Amygdala (tissue), 56 donors: ENCODE results near the gene FCN1.

Experiments
- DNase-seq, 56 donors: peaks; one replicate each; lab custom pipeline; 2025; lab: John Stamatoyannopoulos, UW

Gene FCN1

DNA sequence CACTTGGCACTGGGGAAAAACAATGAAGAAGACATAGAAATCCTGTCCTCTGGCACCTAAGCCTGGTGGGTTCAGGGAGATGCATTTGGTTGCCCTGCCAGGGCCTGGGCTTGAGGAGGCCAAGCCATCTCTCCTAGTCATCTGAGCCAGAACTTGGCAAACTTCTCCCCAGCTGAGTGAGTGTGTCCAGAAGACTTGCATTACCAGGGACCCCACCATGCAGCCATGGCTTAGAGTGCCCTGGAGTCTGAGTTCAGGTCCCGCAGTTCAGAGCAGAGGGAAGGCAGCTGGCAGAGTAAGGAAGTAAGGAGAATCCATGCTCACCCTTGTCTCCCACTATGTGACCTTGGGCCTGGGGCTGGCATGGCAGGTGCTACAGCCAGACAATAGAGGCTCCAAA is 37.4 kb upstream of the FCN1 start:
- DNase-seq, result no peak

- DNase-seq, result no peak
Observed at GRCh38 chr9:134951994-134952393, 34.3 kb upstream of the FCN1 start.

GRCh38 chr9:134951461-134951860 is 33.7 kb upstream of the FCN1 start:
- DNase-seq, result no peak

- DNase-seq, result no peak
Observed at GRCh38 chr9:134950386-134951210, 32.9 kb upstream of the FCN1 start.

DNA sequence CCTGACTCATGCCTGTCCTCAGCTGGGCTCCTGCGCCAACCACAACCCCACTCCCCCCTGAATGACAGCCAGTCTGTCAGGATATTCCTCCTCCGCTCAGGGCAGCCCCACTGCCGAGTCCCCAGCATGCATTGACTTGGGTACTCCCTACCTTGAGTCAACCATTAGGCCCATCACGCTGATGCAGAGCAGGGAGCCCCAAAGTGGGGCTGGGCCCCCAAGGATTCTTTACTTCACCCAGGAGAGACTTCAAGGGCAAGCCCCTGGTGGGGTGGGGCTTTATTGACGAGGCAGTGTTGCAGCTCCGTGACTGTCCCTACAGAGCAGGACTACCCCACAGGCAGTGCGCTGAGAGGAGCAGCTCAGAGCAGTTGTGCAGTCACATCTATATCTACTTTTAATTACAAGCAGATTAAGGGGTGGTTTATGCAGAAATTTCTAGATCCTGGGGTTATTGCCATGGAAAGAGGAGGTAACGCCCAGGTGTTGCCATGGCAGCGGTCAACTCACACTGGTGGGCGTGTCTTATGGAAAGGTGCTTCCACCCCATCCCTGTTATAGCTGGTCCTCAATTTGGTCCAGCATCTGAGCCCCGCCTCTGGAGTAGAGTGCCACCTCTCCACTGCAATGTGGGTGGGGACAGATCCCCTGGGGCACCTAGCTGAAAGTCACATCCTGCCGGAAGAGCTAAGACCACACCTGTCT is 32.1 kb upstream of the FCN1 start:
- DNase-seq, result no peak

DNA sequence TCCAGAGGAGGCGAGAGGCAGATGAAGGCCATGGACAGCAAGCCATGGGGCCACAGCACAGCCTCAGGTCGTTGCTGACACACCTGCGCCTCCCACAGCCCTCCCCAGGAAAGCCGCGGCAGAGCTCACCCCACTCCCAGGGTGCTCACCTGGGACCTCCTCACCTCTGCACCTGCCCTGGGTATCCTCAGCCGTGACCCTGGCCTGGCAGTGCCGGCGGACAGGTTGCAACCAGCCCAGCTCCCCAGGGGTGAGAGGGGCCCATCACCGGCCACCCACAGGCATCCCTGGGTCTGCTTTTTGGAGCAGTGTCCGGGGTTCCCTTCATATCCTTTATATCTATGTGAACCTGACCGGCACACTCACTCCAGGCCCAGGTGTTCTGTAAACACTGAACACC is 30.4 kb upstream of the FCN1 start:
- DNase-seq, result no peak

- DNase-seq, result peak in 14 of 56 donors; percentile 14 to 52 (median 20)
Observed at GRCh38 chr9:134947265-134947955, 29.7 kb upstream of the FCN1 start.

DNA sequence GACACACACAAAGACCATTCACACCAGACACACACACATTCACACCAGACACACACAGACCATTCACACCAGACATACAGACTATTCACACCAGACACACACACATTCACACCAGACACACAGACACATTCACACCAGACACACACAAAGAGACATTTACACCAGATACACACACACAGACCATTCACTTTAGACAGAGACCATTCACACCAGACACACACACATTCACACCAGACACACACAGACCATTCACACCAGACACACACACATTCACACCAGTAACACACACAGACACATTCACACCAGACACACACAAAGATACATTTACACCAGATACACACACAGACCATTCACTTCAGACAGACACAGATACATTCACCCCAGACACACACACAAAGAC is 29.0 kb upstream of the FCN1 start:
- DNase-seq, result no peak

DNA sequence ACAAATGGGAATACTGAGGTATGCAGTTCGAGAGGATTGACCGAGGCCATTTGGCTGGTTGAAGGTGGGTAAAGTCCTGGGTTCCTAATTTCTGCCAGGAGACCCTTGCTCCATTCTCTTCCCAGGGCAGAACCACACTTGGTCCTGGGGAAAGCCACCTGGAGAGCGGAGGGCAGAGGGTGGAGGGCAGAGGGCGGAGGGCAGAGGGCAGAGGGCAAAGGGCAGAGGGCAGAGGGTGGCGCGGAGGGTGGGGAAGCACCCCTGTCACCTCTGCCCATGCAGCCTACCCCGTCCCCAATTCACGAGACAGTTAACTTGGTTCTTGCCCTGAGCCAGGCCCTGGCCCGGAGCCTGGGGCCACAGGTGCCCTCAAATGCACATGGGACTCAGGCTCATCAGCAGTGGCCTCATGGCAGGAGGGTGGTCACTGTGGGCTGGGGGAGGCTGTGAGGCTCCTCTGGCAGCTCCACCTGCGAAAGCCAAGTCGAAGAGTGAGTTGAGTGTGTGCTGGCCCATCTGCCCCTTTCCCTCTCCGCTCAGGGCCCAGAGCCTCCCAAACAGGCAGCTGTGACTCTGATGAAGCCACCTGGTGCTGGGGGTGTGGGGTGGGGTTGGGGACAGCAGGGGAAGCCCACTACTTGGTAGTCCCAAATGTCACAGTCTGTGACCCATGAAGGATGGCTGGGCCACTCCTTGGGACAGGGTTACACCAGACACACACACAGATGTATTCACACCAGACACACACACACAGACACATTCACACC is 28.0 kb upstream of the FCN1 start:
- no peak for DNase-seq

- no peak for DNase-seq
Observed at GRCh38 chr9:134944916-134945315, 27.2 kb upstream of the FCN1 start.

- DNase-seq, result no peak
Observed at GRCh38 chr9:134944351-134944802, 26.7 kb upstream of the FCN1 start.

DNA sequence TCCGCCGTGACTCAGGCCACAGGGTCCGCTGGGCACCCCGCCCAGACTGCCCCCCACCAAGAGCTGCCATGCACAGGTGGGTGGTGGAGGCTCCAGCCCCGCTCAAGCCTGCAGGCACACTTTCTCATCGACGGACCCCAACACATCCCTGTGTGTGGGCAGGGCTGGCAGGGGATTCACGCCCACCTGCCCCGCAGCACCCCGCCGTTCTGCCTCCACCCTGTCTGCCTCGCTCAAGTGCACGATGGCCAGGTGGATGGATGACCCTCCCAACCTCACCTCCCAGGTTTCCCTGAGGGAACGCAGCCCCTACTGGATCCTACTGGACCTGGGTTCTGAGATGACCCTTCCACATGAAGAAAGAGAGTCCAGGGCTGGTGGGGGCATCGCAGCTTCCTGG is 26.1 kb upstream of the FCN1 start:
- no peak for DNase-seq

DNA sequence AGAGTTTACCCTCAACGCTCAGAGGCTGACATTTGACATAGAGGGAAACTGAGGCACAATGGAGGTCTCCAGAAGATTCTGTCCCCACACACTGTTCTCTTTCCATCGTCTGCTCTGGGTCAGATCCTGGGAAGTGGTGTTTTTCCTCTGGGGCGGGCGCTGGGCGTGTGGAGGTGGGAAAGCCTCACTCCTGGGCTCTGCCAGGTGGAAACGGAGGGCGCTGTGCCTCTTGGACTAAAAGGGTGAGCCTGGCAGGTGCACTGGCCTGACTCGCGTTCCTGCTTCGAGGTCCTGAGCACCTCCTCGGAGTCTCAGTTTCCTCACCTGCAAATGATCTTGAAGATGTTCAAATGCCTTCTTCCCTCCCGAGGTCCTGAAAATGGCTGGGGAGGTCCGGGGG is 25.7 kb upstream of the FCN1 start:
- DNase-seq, result no peak

DNA sequence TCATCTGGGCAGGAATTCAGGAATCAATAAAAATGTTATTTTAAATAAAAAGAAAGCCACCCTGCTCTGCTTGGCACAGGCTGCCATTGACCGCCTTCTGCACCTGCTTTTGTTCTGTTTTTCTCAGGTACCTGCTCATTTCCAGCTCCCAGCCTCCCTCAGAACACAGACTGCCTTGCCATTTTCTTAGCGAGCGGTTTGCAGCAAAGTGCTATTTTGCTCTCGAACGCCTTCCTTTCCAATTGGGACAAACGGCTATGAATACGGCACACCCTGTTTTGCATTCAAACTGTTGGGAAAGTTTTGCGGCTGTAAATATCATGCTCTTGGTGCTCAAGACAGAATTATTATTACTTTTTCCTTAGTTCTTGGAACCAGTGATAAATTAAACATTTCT is 25.1 kb upstream of the FCN1 start:
- DNase-seq, result peak in 1 of 56 donors; percentile 20

DNA sequence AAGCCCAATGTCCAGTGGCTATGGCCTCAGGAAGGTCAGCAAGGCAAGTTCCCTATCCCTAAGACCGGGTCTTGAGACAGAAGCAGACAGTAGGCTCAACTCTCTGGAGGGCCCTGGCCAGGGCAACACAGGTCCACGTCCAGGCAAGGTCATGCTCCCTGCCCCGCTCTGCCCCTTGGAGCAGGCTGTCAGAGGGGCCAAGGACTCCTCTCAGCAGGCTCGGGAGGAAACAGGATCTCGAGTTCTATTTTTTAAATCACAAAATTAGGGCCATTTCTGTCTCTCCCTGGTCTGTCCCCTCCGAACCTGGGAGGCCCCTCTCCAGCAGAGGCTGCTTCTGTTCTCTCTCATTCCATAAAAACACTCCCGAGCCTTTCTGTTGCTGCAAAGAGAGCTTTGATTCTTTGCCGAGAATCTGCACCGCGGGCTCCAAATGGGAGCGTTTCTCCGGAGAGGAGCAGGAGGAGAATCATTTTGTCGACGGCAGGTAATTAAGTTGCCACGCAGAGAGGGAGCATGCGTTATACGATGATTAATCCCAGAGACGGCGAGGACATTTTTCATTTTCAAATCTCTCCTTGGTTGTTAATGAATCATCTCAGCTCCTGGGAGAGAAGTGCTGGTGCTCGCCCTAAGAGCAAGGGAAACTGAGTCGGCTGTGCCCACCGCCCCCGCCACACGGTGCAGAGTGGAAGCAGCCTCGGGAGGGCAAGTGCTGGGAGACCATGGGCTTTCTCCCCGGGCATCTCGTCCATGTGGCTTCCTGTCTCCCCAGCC is 24.5 kb upstream of the FCN1 start:
- peak in 1 of 56 donors; percentile 45 for DNase-seq

DNA sequence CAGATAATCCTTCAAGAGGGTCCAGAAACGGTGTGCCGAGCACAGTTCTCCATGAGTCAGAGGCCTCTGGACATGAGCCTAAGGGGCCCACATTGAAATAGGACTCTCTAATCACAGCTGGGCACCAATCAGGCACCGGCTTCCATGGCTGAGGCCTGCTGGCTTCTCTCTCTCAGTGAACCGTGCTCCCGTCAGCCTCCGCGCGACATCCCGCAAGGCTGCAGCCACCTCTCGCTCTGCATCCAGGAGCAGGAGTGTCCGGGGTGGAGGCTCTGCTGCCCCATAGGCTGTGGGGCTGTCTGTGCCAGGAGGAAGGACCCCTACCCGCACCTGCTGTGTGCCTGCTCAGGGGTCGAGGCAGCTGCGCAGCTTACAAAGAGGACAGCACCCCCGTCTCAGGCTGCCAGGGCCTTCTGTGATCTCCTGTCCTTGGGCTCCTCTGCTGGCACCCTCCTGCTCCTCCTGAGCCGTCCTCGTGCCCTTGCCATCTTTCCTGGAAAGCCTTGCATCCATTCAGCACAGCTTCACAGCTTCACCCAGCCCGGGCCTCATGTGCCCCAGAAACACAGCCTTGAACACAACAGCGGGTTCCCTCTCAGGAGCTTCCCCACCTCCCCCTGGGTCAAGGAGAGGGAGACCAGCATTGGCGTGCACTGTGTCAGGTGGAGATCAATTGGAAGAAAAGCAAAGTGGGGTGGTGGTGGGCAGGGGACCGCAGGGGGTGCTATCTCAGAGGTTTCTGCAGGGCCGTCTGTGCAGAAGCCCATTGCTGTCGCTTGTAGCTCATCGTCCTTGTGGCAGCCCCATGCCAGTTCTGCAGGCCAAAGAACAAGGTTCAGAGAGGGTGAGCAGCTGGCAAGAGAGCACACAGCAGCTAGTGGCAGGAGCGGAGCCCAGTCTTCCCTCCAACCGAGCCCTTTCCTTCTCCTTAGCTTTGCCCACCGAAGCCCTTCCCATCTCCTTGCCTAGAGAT is 22.8 kb upstream of the FCN1 start:
- DNase-seq, result no peak

DNA sequence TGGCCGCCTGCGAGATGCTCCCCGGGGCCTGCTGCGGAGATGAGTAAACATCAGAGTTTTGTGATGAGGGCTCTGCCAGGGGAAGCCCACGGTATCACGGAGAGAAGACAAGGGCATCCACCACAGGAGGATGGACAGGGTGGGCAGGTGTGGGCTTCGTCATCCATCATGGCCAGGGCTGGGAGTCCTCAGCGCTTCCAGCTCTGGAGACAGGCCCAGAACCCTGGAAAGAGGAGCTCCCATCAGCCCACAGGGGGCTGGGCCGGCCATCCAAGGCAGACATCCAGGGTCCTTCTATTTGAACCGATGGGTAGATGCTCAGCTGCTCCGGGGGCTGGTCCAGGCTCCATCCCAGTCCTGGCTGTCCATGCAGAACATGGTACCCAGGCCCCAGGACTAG is 22.1 kb upstream of the FCN1 start:
- no peak for DNase-seq

DNA sequence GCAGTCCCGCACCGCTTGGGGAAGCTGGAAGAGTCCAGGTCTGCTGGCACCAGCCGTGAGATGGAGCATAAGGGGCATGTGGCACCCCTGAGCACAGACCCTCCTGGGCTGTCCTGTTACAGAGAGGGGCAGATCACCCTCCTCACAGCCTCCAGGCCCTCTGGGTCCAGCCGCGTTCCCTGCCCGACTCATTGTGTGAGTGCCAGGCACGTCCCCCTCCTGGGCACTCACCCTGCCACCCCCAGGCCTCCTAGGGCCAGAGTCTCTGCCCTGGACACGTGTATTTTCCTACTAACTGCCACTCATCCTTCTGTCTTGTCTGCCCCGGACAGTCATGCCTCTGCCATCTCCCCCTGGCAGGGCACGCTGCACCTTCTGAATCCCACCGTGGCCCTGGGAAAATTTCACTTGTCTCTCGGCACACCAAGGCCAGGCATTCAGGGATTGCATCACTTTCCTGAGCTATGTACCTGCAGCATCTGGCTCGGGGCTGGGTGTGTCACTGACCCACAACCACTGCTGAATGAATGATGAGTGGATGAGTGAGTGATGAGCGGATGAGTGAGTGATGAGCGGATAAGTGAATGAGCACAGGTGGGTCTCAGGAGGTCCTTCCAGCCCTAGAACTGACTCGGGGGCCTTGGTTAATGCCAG is 21.5 kb upstream of the FCN1 start:
- DNase-seq, result no peak
